Ramos (cell line): ENCODE data around the gene MACROH2A2.
"Not testable (repeated sequence)": the region's sequence is repeated elsewhere in the genome, so short reads cannot be mapped to it uniquely, and the experiment has no call there.

Source experiments
- in situ Hi-C: fragments of 300-500 bp; cut with MboI; formaldehyde crosslinking; loops from one replicate; pipeline ENCODE4 v1.14.3; 2022; ENCODE audit warnings: low sequenced_read_pairs; ENCODE audit not compliant: unreplicated experiment

The MACROH2A2 gene

GRCh38 chr10:70066190-70066589, 13.5 kb downstream of the MACROH2A2 start:
- in situ Hi-C loops: no loop called here

GRCh38 chr10:70067586-70067985, 14.9 kb downstream of the MACROH2A2 start:
- in situ Hi-C loops: no loop called here

- in situ Hi-C loops: no loop called here
Observed at GRCh38 chr10:70068925-70069324, 16.3 kb downstream of the MACROH2A2 start.

GRCh38 chr10:70069346-70069745, 16.7 kb downstream of the MACROH2A2 start:
- in situ Hi-C loops: no loop called here

GRCh38 chr10:70070834-70071233, 18.2 kb downstream of the MACROH2A2 start:
- in situ Hi-C loops: no loop called here

- in situ Hi-C loops: no loop called here
Observed at GRCh38 chr10:70074165-70074564, 21.5 kb downstream of the MACROH2A2 start.

- in situ Hi-C loops: no loop called here
Observed at GRCh38 chr10:70074971-70075370, 22.3 kb downstream of the MACROH2A2 start.

GRCh38 chr10:70078329-70078728, 25.7 kb downstream of the MACROH2A2 start:
- in situ Hi-C loops: no loop called here

GRCh38 chr10:70078937-70079336, 26.3 kb downstream of the MACROH2A2 start:
- in situ Hi-C loops: no loop called here

GRCh38 chr10:70080789-70081188, 28.1 kb downstream of the MACROH2A2 start:
- in situ Hi-C loops: not testable (repeated sequence)

GRCh38 chr10:70084189-70084588, 31.5 kb downstream of the MACROH2A2 start:
- in situ Hi-C loops: no loop called here

- in situ Hi-C loops: no loop called here
Observed at GRCh38 chr10:70085975-70086613, 33.4 kb downstream of the MACROH2A2 start.

GRCh38 chr10:70087616-70088307, 35.1 kb downstream of the MACROH2A2 start:
- in situ Hi-C loops: no loop called here

GRCh38 chr10:70088308-70088698, 35.7 kb downstream of the MACROH2A2 start:
- in situ Hi-C loops: no loop called here

- in situ Hi-C loops: no loop called here
Observed at GRCh38 chr10:70090013-70090412, 37.4 kb downstream of the MACROH2A2 start.

- in situ Hi-C loops: no loop called here
Observed at GRCh38 chr10:70090951-70091350, 38.3 kb downstream of the MACROH2A2 start.

GRCh38 chr10:70092389-70092718, 39.7 kb downstream of the MACROH2A2 start:
- in situ Hi-C loops: no loop called here

- in situ Hi-C loops: no loop called here
Observed at GRCh38 chr10:70093335-70093944, 40.8 kb downstream of the MACROH2A2 start.

GRCh38 chr10:70094250-70094649, 41.6 kb downstream of the MACROH2A2 start:
- in situ Hi-C loops: no loop called here

GRCh38 chr10:70096016-70096704, 43.5 kb downstream of the MACROH2A2 start:
- in situ Hi-C loops: no loop called here
